Measurements from ENCODE around the gene AFAP1.

DNA sequence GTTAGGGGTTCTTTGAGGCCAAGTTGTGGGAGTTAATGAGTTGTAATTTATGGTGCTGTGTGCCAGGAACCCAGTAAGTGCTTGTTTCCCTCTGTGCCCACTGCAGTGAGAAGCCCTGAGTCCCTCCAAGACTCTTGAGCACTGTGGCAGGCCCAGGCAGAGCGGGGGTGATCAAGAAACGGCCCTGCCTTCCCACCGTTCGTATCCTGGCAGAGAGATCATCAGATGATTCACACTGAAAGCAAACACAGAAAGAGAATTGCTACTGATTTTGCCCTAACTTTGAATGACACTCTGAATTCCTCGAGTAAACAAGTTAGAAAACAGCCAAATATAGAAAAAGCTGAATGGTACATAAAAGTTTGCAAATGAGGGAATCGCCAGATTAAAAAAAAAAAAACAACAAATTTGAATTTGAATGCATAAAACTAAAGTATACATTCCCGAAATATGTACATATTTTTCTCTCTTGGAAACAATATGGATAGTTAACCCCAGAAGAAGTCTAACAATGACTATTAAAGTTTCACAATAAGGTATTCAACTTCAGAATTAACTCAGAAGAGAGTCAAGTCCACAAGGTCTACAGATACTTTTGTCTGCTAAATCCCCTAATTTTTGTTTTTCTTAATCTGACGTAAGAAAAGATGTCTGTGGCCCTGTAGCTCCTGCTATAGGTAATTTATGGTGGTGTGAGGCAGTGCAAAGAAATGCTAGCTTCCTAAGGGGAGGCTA lies 71.8 kb downstream of the AFAP1 start:
- TF ChIP-seq, protein P1, sequence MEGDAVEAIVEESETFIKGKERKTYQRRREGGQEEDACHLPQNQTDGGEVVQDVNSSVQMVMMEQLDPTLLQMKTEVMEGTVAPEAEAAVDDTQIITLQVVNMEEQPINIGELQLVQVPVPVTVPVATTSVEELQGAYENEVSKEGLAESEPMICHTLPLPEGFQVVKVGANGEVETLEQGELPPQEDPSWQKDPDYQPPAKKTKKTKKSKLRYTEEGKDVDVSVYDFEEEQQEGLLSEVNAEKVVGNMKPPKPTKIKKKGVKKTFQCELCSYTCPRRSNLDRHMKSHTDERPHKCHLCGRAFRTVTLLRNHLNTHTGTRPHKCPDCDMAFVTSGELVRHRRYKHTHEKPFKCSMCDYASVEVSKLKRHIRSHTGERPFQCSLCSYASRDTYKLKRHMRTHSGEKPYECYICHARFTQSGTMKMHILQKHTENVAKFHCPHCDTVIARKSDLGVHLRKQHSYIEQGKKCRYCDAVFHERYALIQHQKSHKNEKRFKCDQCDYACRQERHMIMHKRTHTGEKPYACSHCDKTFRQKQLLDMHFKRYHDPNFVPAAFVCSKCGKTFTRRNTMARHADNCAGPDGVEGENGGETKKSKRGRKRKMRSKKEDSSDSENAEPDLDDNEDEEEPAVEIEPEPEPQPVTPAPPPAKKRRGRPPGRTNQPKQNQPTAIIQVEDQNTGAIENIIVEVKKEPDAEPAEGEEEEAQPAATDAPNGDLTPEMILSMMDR (IDR thresholded peaks at IDR 0.05) = no peak
- no peak for TF ChIP-seq POLR2AphosphoS5 (IDR thresholded peaks at IDR 0.05; ENCODE audit: low read depth, low read length)
